Hippocampal formation (tissue), 2 donors: ENCODE results near the gene ZSWIM5.
"Not testable (repeated sequence)": the region's sequence is repeated elsewhere in the genome, so short reads cannot be mapped to it uniquely, and the experiment has no call there.

Source experiments
- DNase-seq, 2 donors: peaks; one replicate each; lab custom pipeline; 2025; lab: John Stamatoyannopoulos, UW

The ZSWIM5 gene

GRCh38 chr1:45003741-45004140 lies 202.7 kb downstream of the ZSWIM5 start:
- DNase-seq, result no peak

- DNase-seq, result no peak
These were observed 203.5 kb downstream of the ZSWIM5 start for GRCh38 chr1:45002650-45003645.

- DNase-seq, result not testable (repeated sequence)
These were observed 204.8 kb downstream of the ZSWIM5 start for GRCh38 chr1:45001576-45001975.

GRCh38 chr1:45001011-45001481 lies 205.4 kb downstream of the ZSWIM5 start:
- DNase-seq, result no peak

- no peak for DNase-seq
These were observed 207.2 kb downstream of the ZSWIM5 start for GRCh38 chr1:44999232-44999631.

- DNase-seq, result no peak
These were observed 210.8 kb downstream of the ZSWIM5 start for GRCh38 chr1:44995467-44996238.

- DNase-seq, result no peak
These were observed 212.0 kb downstream of the ZSWIM5 start for GRCh38 chr1:44994309-44994898.

GRCh38 chr1:44988531-44989156 lies 217.8 kb downstream of the ZSWIM5 start:
- no peak for DNase-seq

GRCh38 chr1:44985747-44986359 lies 220.6 kb downstream of the ZSWIM5 start:
- DNase-seq, result no peak

- not testable (repeated sequence) for DNase-seq
These were observed 229.0 kb downstream of the ZSWIM5 start for GRCh38 chr1:44977372-44977771.

GRCh38 chr1:44976252-44976651 lies 230.2 kb downstream of the ZSWIM5 start:
- no peak for DNase-seq

- DNase-seq, result no peak
These were observed 232.8 kb downstream of the ZSWIM5 start for GRCh38 chr1:44973645-44974044.

GRCh38 chr1:44970317-44970716 lies 236.1 kb downstream of the ZSWIM5 start:
- no peak for DNase-seq
